Endothelial cell of umbilical vein (primary cell): ENCODE data around the gene CDR2L.

Source experiments
- CTCF ChIP-seq, 2 donors: IDR thresholded peaks; 1 replicate in 1 of 2; 2 replicates in 1 of 2; pipeline ENCODE4 v1.5.1; 2011; ENCODE audit warnings: low read length in 2 of 2, mild to moderate bottlenecking in 2 of 2, moderate library complexity in 2 of 2, control low read depth in 1 of 2, inconsistent platforms in 1 of 2, low read depth in 1 of 2; ENCODE audit not compliant: insufficient read depth in 1 of 2; ENCODE audit errors: extremely low read depth in 1 of 2
- EZH2 ChIP-seq: IDR thresholded peaks from 2 replicates; pipeline ENCODE4 v1.6.1; 2012; ENCODE audit warnings: borderline replicate concordance, low read depth, mild to moderate bottlenecking, moderate library complexity, low read length, inconsistent platforms; ENCODE audit not compliant: severe bottlenecking
- FOS ChIP-seq: IDR thresholded peaks from 2 replicates; pipeline ENCODE4 v1.6.1; 2011; ENCODE audit warnings: mild to moderate bottlenecking, low read length, moderate library complexity, borderline replicate concordance; ENCODE audit not compliant: insufficient read depth
- GATA2 ChIP-seq: IDR thresholded peaks from 2 replicates; pipeline ENCODE4 v1.7.0; 2011; ENCODE audit warnings: low read depth, mild to moderate bottlenecking, moderate library complexity, mixed read lengths, low read length; ENCODE audit not compliant: insufficient read length, insufficient read depth
- MAX ChIP-seq: IDR thresholded peaks from 2 replicates; pipeline ENCODE4 v1.6.1; 2011; ENCODE audit not compliant: insufficient read depth, insufficient read length
- MYC ChIP-seq: IDR thresholded peaks from one replicate; pipeline ENCODE4 v1.6.1; 2011; ENCODE audit warnings: mild to moderate bottlenecking, low read depth, low read length
- POLR2A ChIP-seq: IDR thresholded peaks from 2 replicates; pipeline ENCODE4 v1.6.1; 2012; ENCODE audit warnings: low read depth, mild to moderate bottlenecking, control low read depth, low read length
- POLR2AphosphoS5 ChIP-seq: IDR thresholded peaks from 2 replicates; pipeline ENCODE4 v1.6.1; 2012; ENCODE audit warnings: low read depth, mild to moderate bottlenecking, control low read depth, low read length, moderate library complexity; ENCODE audit not compliant: insufficient read depth

- TF ChIP-seq POLR2AphosphoS5 (no peak), CTCF (IDR thresholded peaks at IDR 0.05; ENCODE audit: extremely low read depth in 1 of 2, insufficient read depth in 1 of 2, low read depth in 1 of 2, low read length in 2 of 2) (no peak), POLR2A (no peak), GATA2 (no peak), EZH2 (no peak), MAX (no peak), MYC (no peak), FOS (no peak)
Measured at GRCh38 chr17:74953134-74953687, 34.2 kb upstream of the CDR2L start.
